WTC11 (cell line): ENCODE results near the gene HERPUD2.

ENCODE experiments used
- ESRRA ChIP-seq: sonication (generic); formaldehyde crosslinking; IDR thresholded peaks from 2 replicates; pipeline ENCODE4 v1.8.1; 2022; ENCODE audit warnings: mild to moderate bottlenecking, missing genetic modification reagents, borderline replicate concordance
- FOXJ3 ChIP-seq: sonication (generic); formaldehyde crosslinking; IDR thresholded peaks from 2 replicates; pipeline ENCODE4 v1.9.0; 2021; ENCODE audit warnings: missing genetic modification reagents, mild to moderate bottlenecking, borderline replicate concordance
- NFE2L1 ChIP-seq: sonication (generic); formaldehyde crosslinking; IDR thresholded peaks from 2 replicates; pipeline ENCODE4 v1.8.1; 2023; ENCODE audit warnings: missing genetic modification reagents
- NR2C2 ChIP-seq: sonication (generic); formaldehyde crosslinking; IDR thresholded peaks from 2 replicates; pipeline ENCODE4 v1.8.0; 2022; ENCODE audit warnings: mild to moderate bottlenecking, missing genetic modification reagents
- ZNF317 ChIP-seq: sonication (generic); formaldehyde crosslinking; IDR thresholded peaks from 2 replicates; pipeline ENCODE4 v1.8.1; 2023; ENCODE audit warnings: low read depth, mild to moderate bottlenecking, moderate library complexity, missing genetic modification reagents, borderline replicate concordance
- TF ChIP-seq, protein P1 (sequence below): fragments of 200-600 bp; IDR thresholded peaks from 2 replicates; pipeline ENCODE4 v1.8.0; 2022; ENCODE audit warnings: antibody characterized with exemption
- TF ChIP-seq, protein P2 (sequence below): sonication (generic); formaldehyde crosslinking; IDR thresholded peaks from 2 replicates; pipeline ENCODE4 v1.8.0; 2022; ENCODE audit warnings: mild to moderate bottlenecking, missing genetic modification reagents
- TF ChIP-seq, protein P3 (sequence below): sonication (generic); formaldehyde crosslinking; IDR thresholded peaks from 2 replicates; pipeline ENCODE4 v1.8.1; 2023; ENCODE audit warnings: mild to moderate bottlenecking, missing genetic modification reagents, borderline replicate concordance
- TF ChIP-seq, protein P4 (sequence below): sonication (generic); formaldehyde crosslinking; IDR thresholded peaks from 2 replicates; pipeline ENCODE4 v1.8.1; 2023; ENCODE audit warnings: mild to moderate bottlenecking, missing genetic modification reagents, moderate library complexity

DNA sequence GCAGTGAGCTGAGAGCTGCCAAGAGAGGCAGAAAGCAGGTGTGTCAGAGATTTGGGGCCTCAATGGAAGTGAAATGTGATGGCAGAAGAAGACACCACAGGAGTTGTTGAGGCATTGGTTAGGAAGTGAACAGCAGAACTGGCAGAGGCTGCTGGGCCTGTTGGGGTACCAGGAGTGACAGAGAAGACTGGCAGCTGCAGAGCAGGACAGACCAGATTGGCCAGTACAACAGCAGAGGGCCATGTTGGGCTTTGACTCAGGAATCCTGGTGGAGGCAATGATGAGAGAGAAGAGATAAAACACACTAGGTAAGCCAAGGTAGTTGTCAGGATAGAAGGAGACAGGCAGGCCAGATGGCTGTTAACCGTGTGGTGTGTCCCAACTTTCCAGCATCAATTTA lies 19.9 kb upstream of the HERPUD2 start:
- TF ChIP-seq, protein P1, sequence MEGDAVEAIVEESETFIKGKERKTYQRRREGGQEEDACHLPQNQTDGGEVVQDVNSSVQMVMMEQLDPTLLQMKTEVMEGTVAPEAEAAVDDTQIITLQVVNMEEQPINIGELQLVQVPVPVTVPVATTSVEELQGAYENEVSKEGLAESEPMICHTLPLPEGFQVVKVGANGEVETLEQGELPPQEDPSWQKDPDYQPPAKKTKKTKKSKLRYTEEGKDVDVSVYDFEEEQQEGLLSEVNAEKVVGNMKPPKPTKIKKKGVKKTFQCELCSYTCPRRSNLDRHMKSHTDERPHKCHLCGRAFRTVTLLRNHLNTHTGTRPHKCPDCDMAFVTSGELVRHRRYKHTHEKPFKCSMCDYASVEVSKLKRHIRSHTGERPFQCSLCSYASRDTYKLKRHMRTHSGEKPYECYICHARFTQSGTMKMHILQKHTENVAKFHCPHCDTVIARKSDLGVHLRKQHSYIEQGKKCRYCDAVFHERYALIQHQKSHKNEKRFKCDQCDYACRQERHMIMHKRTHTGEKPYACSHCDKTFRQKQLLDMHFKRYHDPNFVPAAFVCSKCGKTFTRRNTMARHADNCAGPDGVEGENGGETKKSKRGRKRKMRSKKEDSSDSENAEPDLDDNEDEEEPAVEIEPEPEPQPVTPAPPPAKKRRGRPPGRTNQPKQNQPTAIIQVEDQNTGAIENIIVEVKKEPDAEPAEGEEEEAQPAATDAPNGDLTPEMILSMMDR: no peak
- TF ChIP-seq, protein P2, sequence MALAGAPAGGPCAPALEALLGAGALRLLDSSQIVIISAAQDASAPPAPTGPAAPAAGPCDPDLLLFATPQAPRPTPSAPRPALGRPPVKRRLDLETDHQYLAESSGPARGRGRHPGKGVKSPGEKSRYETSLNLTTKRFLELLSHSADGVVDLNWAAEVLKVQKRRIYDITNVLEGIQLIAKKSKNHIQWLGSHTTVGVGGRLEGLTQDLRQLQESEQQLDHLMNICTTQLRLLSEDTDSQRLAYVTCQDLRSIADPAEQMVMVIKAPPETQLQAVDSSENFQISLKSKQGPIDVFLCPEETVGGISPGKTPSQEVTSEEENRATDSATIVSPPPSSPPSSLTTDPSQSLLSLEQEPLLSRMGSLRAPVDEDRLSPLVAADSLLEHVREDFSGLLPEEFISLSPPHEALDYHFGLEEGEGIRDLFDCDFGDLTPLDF (CRISPR knock-in tag): no peak
- TF ChIP-seq ESRRA (CRISPR knock-in tag): no peak
- TF ChIP-seq, protein P3, sequence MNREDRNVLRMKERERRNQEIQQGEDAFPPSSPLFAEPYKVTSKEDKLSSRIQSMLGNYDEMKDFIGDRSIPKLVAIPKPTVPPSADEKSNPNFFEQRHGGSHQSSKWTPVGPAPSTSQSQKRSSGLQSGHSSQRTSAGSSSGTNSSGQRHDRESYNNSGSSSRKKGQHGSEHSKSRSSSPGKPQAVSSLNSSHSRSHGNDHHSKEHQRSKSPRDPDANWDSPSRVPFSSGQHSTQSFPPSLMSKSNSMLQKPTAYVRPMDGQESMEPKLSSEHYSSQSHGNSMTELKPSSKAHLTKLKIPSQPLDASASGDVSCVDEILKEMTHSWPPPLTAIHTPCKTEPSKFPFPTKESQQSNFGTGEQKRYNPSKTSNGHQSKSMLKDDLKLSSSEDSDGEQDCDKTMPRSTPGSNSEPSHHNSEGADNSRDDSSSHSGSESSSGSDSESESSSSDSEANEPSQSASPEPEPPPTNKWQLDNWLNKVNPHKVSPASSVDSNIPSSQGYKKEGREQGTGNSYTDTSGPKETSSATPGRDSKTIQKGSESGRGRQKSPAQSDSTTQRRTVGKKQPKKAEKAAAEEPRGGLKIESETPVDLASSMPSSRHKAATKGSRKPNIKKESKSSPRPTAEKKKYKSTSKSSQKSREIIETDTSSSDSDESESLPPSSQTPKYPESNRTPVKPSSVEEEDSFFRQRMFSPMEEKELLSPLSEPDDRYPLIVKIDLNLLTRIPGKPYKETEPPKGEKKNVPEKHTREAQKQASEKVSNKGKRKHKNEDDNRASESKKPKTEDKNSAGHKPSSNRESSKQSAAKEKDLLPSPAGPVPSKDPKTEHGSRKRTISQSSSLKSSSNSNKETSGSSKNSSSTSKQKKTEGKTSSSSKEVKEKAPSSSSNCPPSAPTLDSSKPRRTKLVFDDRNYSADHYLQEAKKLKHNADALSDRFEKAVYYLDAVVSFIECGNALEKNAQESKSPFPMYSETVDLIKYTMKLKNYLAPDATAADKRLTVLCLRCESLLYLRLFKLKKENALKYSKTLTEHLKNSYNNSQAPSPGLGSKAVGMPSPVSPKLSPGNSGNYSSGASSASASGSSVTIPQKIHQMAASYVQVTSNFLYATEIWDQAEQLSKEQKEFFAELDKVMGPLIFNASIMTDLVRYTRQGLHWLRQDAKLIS (CRISPR knock-in tag): no peak
- TF ChIP-seq NFE2L1: no peak
- no peak for TF ChIP-seq NR2C2 (CRISPR knock-in tag)
- no peak for TF ChIP-seq ZNF317 (CRISPR knock-in tag)
- TF ChIP-seq, protein P4, sequence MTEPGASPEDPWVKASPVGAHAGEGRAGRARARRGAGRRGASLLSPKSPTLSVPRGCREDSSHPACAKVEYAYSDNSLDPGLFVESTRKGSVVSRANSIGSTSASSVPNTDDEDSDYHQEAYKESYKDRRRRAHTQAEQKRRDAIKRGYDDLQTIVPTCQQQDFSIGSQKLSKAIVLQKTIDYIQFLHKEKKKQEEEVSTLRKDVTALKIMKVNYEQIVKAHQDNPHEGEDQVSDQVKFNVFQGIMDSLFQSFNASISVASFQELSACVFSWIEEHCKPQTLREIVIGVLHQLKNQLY (CRISPR knock-in tag): no peak
- no peak for TF ChIP-seq FOXJ3
